ENCODE results near the gene ATCAY.

DNA sequence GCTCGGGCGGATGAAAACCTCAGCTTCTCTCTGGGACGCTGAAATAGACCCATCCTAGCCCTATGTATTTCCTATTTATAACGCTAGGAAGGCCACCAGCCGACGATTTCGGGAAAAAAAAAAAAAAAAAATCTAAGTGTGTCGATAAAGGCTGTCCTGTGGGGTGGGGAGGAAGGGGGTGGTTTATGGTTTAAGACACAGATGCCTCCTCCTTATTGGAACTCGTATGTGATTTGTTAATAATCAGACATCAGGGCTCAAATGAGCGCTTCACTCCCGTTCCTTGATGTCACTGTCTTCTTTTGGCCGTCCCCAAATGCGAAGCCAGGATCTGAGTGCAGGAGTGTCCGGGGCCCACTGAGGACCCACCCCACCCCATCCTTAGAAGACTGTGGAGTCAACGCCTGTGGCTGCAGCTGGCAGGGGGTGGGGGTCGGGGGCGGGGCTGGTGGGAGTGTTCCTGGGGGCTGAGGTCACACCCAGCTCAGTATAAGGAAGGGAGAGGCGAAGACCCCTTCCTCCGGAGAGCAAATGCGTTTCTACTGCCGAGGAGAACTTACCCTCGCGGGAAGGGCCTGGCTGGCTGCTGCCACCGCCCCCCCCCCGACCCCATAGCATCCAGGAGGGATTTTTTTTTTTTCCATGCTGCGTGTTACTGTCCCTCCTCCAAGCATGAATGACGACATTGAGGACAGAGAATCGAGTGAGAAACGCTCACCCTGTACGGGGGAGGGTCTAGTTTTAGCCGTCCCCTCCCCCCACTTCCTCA is 971 bp downstream of the ATCAY start:
- TF ChIP-seq, protein P1, sequence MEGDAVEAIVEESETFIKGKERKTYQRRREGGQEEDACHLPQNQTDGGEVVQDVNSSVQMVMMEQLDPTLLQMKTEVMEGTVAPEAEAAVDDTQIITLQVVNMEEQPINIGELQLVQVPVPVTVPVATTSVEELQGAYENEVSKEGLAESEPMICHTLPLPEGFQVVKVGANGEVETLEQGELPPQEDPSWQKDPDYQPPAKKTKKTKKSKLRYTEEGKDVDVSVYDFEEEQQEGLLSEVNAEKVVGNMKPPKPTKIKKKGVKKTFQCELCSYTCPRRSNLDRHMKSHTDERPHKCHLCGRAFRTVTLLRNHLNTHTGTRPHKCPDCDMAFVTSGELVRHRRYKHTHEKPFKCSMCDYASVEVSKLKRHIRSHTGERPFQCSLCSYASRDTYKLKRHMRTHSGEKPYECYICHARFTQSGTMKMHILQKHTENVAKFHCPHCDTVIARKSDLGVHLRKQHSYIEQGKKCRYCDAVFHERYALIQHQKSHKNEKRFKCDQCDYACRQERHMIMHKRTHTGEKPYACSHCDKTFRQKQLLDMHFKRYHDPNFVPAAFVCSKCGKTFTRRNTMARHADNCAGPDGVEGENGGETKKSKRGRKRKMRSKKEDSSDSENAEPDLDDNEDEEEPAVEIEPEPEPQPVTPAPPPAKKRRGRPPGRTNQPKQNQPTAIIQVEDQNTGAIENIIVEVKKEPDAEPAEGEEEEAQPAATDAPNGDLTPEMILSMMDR (IDR thresholded peaks at IDR 0.05) = no peak
- no peak for TF ChIP-seq POLR2A (IDR thresholded peaks at IDR 0.05)

All from testis (tissue), 2 donors.